NB4 (cell line): Measurements from ENCODE around the gene COG7.
"Not testable (repeated sequence)": the region's sequence is repeated elsewhere in the genome, so short reads cannot be mapped to it uniquely, and the experiment has no call there.

Source experiments
- DNase-seq: peaks from one replicate; pipeline ENCODE4 v3.0.0; 2010; ENCODE audit warnings: low read depth
- H3K4me3 ChIP-seq: one replicate; pipeline ENCODE4 v1.5.1; 2011; ENCODE audit warnings: mild to moderate bottlenecking, low read depth, low read length, moderate library complexity
- CTCF ChIP-seq: IDR thresholded peaks from one replicate; pipeline ENCODE4 v1.5.1; 2012; ENCODE audit warnings: low read depth, low read length
- MAX ChIP-seq: IDR thresholded peaks from 2 replicates; pipeline ENCODE4 v1.6.1; 2011; ENCODE audit warnings: low read depth, low read length
- MYC ChIP-seq: IDR thresholded peaks from 2 replicates; pipeline ENCODE4 v1.6.1; 2011; ENCODE audit warnings: low read depth, low read length
- POLR2A ChIP-seq: IDR thresholded peaks from 2 replicates; pipeline ENCODE4 v1.6.1; 2011; ENCODE audit warnings: mild to moderate bottlenecking; ENCODE audit not compliant: insufficient read length; ENCODE audit errors: extremely low read depth

The COG7 gene

GRCh38 chr16:23392223-23392600, 60.8 kb downstream of the COG7 start:
- DNase-seq: no peak
- no peak for TF ChIP-seq POLR2A
- no peak for TF ChIP-seq CTCF
- TF ChIP-seq MAX: no peak
- TF ChIP-seq MYC: no peak
- H3K4me3 ChIP-seq: no peak overlapping the region

DNA sequence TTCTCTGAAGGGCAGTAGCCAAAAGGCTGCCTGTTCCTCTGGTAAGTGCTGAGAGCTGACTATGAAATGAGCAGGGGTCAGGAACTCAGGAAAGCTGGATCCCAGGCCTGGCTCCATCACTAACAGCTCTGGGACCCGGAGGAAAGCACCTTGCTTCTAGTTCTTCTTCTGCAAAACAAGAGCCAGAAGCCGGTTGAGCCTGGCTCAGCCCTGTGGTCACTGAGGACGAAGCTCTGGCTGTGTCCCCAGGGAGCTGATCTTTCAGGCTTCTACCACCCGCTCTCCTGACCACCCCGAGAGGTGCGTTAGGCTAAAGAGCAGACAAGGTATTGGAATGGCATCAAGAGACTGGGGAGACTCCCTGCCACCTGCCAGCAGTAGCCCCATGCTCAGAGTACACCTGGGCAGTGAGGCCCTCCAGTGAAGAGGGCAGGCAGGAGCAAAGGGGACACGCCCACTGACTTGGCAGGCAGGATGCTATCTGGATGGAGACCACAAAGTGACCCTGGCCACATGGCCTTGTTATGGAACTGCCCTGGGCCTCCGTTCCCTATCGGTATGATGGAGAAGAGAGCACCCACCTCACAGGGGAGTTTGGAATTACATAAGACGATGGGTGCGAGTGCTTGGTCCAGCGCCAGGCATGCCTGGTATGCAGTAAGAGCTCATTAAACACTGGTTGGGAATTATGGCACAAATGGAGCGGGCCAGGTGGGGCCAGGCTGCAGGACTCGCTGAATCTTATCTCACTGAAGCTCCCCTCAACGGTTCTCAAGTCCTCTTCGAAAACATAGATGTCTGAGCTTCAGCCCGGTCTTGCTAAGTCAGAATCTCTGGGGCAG, 61.4 kb downstream of the COG7 start:
- H3K4me3 ChIP-seq: no peak overlapping the region
- DNase-seq: no peak
- TF ChIP-seq CTCF (no peak), MYC (no peak), POLR2A (no peak), MAX (no peak)

DNA sequence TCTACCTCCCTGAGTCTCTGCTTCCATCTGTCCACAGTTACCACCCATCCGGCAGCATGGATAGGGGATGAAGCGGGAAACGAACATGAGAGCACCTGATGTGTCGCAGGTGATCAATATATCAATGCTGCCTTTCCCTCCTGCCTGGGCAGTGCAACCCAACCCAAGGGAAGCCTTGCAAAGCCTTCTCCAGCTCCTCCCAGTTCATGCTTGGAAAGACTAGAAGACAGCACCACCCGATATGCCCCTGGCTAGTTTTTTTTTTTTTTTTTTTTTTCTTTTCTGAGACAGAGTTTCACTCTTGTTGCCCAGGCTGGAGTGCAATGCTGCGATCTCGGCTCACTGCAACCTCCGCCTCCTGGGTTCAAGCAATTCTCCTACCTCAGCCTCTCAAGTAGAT, 63.1 kb downstream of the COG7 start:
- DNase-seq: not testable (repeated sequence)

DNA sequence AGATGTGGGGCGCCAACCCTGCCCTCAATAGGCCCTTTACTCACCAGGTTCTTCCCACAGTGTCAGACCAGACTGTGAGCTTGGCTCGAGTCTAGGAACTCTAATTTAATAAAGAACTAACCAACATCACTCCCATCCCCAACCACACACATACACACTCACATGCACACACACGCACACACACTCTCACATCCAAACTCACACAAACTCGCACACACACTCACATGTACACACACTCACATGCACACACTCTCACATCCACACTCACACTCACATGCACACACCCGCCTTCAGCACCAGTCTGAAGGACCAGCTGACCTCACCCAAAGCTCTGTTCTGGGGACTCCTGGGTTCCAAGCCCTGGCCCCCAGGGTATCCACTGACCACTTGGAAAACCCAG, 63.8 kb downstream of the COG7 start:
- TF ChIP-seq CTCF (no peak), MYC (no peak), MAX (no peak), POLR2A (no peak)
- H3K4me3 ChIP-seq: no peak overlapping the region
- no peak for DNase-seq

More for the DNA sequence above, 63.1 kb downstream of the COG7 start:
- not testable (repeated sequence) for H3K4me3 ChIP-seq

DNA sequence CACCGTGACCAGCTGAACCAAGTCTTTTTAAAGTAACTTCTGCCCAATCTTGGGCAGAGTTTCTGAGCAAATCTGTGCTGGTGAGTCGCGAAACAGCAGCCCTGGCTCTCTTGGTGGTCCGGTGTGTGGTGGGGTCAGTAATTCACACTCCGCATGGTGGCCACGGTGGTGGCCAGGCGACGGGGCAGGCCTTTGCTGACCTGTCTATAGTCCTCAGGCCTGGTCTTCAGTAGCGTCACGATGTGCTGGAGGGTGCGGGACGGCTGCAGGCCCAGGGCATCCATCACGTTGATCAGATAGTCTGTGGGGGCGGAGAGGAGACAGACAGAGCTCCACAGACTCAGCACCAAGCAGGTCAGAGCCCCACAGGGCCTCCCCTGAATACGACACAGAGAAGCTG, 64.2 kb downstream of the COG7 start:
- TF ChIP-seq MAX (no peak), POLR2A (no peak), MYC (no peak), CTCF (no peak)
- DNase-seq: no peak
- no peak overlapping the region for H3K4me3 ChIP-seq

- no peak overlapping the region for H3K4me3 ChIP-seq
- TF ChIP-seq MAX (no peak), POLR2A (no peak), CTCF (no peak), MYC (no peak)
- no peak for DNase-seq
These were observed 65.3 kb downstream of the COG7 start for GRCh38 chr16:23387666-23388065.
